ENCODE measurements around the gene WNT3.
"Not testable (repeated sequence)": the region's sequence is repeated elsewhere in the genome, so short reads cannot be mapped to it uniquely, and the experiment has no call there.

The WNT3 gene

GRCh38 chr17:46782250-46782953, 36.1 kb downstream of the WNT3 start:
- peak; percentile 15 for DNase-seq

GRCh38 chr17:46780003-46780373, 38.5 kb downstream of the WNT3 start:
- no peak for DNase-seq

- no peak for DNase-seq
Measured at GRCh38 chr17:46777943-46778915, 40.3 kb downstream of the WNT3 start.

GRCh38 chr17:46776298-46777005, 42.0 kb downstream of the WNT3 start:
- no peak for DNase-seq

GRCh38 chr17:46774108-46774737, 44.3 kb downstream of the WNT3 start:
- no peak for DNase-seq

GRCh38 chr17:46773676-46774075, 44.8 kb downstream of the WNT3 start:
- no peak for DNase-seq

- no peak for DNase-seq
Measured at GRCh38 chr17:46773221-46773605, 45.3 kb downstream of the WNT3 start.

- DNase-seq: no peak
Measured at GRCh38 chr17:46772475-46773220, 45.8 kb downstream of the WNT3 start.

- DNase-seq: peak; percentile 11
Measured at GRCh38 chr17:46771561-46772474, 46.7 kb downstream of the WNT3 start.

- DNase-seq: no peak
Measured at GRCh38 chr17:46770818-46771560, 47.5 kb downstream of the WNT3 start.

- no peak for DNase-seq
Measured at GRCh38 chr17:46770439-46770817, 48.1 kb downstream of the WNT3 start.

GRCh38 chr17:46769531-46770438, 48.7 kb downstream of the WNT3 start:
- no peak for DNase-seq

- not testable (repeated sequence) for DNase-seq
Measured at GRCh38 chr17:46768896-46769295, 49.6 kb downstream of the WNT3 start.

- no peak for DNase-seq
Measured at GRCh38 chr17:46768540-46768870, 50.0 kb downstream of the WNT3 start.

- DNase-seq: no peak
Measured at GRCh38 chr17:46766493-46767491, 51.7 kb downstream of the WNT3 start.

- DNase-seq: no peak
Measured at GRCh38 chr17:46765453-46765852, 53.0 kb downstream of the WNT3 start.

- DNase-seq: no peak
Measured at GRCh38 chr17:46764709-46765401, 53.6 kb downstream of the WNT3 start.
